HG03354 (cell line): ENCODE measurements around the gene PYM1.

ENCODE experiments used
- ATAC-seq: cut with Tn5 transposase; IDR thresholded peaks from one replicate; pipeline ENCODE4 v1.9.1; 2021; ENCODE audit warnings: mild to moderate bottlenecking; ENCODE audit not compliant: unreplicated experiment, poor library complexity, severe bottlenecking

PYM1 gene

DNA sequence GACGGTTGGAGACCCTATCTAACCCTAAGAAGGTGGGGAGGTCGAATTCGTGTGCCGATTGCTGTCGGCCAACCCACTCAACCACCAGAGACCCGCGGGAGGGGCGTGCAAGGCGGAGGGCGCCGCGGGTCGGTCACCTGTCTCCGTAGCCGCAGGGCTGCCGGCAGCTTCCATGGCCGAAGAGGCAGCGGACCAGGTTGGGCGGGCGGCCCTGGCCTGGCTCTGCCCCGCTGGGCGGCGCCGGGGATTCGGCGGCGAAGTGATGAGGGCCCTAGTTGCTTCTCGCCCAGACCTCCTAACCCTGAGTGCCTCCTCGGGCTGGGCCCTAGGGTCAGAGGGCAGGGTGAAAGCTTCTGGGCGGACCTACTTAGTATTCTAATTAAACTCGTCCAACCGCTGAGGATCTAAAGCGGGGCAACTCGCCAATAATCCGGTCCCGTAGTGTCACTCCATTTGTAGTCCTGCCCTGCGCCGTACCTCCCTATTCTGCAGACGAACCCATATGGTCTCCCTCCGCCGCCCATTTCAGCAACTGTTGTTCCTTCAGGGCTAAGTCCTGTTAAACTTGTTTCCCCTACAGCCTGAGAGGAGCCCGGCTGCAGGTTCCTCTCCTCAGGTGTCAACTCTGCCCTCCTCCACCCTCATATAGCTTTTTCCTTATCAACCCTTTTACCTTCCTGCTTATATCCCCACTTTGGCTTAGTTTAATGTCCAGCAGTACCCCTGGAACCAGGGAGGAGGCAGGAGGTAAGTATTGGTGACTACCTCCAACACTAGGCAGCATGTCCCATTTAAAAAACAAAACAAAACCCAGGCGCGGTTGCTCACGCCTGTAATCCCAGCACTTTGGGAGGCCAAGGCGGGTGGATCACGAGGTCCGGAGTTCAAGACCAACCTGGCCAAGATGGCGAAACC is at the start of gene PYM1:
Gene PYM1, minus strand, starts transcription at position 307 of the 915 bp plus-strand sequence. Its CDS starts 133 bp downstream, at position 174.
- peak; percentile 35 for ATAC-seq

DNA sequence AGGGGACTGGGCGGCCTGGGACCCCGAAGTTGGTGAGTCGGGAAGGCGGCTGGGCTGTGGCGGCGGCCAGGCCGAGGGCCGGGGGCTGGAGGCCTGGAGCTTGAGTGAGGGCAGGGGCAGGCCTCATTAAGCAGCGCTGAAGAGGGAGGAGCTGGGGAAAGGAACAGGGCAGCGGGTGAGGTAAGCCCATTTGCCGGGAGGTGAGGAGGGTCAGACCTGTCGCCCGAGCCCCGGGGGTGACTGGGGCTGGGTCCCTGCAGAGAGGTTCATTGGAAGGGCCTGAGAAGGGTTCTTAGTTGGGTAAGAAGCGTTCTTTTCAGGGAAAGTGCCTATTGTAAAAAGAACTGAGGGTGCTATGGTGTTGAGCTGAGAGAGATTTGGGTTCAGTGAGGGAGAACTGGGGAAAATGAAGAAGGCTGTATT is 46.6 kb upstream of the PYM1 start:
- ATAC-seq, result peak; percentile 29

DNA sequence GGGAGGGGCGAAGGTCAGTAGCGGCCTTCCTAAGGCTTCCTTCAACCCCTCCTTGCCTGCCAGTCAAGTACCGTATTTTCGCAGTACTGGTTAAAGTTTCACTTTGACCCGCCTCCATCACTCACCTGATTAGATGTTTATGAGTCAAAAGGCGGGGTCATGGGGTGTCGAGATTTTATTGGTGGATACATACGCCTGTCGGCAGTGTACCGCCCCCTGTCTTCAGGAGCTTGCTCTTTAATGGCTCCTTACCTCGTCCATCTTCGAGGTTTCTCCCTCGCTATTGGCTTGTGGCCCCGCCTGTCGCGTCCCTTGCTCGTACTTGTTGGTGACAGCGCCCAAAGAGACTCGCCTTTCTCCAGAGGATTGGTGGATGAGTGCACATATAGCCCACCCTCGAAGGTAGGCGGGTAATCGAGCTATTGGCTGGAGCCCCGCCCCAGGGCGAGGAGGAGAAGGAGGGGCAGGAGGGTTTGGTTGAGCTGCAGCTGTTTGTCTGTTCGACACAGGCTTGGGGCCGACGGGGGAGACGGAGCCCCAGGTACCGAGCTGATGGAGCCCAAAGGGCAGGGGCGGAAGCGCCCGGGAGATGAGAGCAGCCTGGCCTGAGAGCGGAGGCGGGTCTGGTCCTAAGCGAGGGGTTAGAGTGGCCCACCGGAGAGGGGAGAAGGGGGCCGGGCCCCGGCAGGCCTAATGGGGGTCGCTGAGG is 46.1 kb upstream of the PYM1 start, which contains the start of gene RAB5B:
Gene RAB5B, plus strand, starts transcription at position 480 of the 709 bp plus-strand sequence. CDS start 12,883 bp downstream, outside the sequence.
- ATAC-seq, result peak; percentile 92

DNA sequence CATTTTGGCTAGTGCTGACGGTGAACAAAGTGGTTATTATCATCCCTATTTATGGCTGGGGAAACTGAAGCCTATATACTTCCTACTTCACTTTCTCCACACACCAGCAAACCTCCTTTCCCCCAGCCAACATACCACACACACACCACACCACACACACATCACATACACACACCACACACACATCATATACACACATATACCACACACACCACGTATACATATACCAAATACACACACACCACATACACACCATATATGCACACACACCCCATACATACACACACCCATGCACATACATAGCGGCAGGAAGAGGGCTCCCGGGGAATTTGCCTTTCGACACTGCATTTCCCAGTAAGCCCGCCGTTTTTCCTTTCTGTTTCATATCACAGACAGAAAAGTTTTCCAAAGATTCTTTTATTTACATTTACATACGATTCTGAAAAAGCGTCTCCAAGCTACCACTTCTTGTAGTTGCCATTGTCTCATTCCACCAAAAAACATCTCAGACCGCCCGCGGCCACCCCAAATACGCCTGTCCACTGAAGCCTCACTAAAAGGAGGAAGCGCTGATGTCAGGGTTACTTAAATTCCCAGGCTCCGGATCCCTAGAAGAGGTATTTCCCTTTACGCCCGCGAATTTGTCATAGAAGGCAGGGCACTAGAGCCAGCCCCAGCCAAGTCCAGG is 45.4 kb upstream of the PYM1 start:
- no peak for ATAC-seq

DNA sequence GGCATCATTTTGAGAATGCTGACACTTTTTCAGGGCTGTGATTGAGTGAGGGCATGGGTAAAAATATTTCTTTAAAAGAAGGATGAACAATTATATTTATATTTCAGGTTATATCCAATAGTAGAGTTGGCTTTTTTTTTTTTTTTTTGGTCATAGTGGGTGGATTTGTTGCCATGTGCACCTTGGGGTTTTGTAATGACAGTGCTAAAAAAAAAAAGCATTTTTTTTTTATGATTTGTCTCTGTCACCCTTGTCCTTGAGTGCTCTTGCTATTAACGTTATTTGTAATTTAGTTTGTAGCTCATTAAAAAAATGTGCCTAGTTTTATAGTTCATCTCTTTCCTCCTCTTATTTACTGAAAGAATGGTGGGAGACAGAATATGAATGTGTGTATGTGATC is 44.8 kb upstream of the PYM1 start:
- ATAC-seq, result no peak

DNA sequence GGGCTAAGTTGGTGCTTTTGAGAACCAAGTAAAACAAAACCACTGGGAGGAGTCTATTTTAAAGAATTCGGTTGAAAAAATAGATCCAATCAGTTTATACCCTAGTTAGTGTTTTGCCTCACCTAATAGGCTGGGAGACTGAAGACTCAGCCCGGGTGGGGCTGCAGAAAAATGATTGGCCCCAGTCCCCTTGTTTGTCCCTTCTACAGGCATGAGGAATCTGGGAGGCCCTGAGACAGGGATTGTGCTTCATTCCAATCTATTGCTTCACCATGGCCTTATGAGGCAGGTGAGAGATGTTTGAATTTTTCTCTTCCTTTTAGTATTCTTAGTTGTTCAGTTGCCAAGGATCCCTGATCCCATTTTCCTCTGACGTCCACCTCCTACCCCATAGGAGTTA is 44.3 kb upstream of the PYM1 start:
- no peak for ATAC-seq

DNA sequence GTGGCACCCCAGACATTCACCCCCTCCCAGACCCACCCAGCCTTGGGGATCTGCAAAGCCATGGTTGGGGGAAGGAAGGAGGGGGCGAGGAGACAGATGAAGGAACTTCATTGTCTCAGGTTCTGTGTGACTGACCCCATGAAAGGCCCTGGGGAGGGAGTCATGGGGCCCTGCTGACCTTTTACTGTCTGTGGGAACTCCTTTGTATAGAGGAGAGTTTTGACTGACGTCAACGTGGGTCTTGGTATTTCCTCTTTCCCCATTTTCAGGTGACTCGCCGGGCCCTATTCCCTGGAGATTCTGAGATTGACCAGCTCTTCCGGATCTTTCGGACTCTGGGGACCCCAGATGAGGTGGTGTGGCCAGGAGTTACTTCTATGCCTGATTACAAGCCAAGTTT is 43.1 kb upstream of the PYM1 start:
- no peak for ATAC-seq

DNA sequence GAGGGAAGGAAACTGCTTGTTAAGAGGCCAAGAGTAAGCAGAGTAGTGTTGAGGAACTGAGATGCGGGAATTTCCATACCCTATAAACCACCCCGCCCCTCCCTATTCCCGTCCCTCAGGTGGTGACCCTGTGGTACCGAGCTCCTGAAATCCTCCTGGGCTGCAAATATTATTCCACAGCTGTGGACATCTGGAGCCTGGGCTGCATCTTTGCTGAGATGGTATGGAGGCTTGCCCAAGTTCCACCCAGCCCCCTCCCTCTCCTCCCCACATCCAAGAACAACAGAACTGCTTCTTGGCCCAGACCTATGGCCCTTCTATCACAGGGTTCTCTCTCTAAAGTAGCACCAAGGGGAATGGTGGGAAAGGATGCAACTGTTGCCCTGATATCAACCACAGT is 41.7 kb upstream of the PYM1 start:
- ATAC-seq, result no peak

DNA sequence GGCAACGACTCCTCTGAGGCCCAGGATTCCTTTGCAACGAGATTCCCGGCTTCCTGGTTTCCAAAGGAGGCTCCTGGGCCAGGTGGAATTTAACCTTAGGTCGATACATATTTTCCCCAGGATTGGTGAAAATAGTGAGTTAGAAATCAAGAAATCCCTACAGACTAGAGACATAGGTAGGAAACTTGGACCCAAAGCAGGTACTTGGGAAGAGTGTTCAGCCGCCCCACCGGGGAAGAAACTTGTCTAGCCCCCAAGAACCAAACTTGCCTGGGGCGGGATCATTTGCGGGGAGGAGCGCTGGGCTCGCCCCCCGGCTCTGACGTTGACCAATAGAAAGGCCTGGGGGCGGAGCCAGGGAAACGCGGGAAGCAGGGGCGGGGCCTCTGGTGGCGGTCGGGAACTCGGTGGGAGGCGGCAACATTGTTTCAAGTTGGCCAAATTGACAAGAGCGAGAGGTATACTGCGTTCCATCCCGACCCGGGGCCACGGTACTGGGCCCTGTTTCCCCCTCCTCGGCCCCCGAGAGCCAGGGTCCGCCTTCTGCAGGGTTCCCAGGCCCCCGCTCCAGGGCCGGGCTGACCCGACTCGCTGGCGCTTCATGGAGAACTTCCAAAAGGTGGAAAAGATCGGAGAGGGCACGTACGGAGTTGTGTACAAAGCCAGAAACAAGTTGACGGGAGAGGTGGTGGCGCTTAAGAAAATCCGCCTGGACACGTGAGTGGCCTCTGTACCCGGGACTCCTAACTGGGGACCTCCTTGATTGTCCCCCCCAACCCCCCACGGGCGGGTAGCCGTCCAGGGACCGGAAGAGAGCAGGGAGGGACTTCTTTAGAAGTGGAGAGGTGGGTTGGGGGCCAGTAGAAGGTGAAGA is 39.0 kb upstream of the PYM1 start, which contains the start of gene CDK2:
Gene CDK2, plus strand, starts transcription at position 423 of the 874 bp plus-strand sequence. Its CDS starts 179 bp downstream, at position 602.
- peak; percentile 97 for ATAC-seq

DNA sequence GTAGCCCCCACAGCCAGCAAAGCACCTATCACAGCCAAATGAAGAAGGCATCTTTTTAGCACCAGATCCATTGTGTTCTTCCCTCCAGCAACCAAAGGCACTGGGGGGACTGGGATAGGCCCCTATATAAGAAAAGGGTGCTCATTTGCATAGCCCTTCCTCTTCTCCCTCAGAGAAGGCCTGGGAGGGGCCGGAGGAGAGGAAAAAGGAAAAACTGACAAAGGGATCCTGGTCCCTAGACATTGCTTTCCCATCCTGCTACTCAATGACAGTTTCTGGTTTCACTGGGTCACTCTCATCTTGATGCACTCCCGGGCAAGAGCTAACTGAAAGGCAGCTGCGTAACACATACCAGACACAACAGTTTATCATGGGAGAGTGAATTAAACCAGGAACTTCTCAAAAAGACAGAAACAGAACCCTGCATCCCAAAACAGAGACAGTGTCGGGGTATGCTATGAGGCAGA is 38.3 kb upstream of the PYM1 start, which contains the start of gene PMEL:
Gene PMEL, minus strand, starts transcription at position 102 of the 467 bp plus-strand sequence. Its CDS starts 31 bp downstream, at position 71.
- ATAC-seq, result peak; percentile 2

DNA sequence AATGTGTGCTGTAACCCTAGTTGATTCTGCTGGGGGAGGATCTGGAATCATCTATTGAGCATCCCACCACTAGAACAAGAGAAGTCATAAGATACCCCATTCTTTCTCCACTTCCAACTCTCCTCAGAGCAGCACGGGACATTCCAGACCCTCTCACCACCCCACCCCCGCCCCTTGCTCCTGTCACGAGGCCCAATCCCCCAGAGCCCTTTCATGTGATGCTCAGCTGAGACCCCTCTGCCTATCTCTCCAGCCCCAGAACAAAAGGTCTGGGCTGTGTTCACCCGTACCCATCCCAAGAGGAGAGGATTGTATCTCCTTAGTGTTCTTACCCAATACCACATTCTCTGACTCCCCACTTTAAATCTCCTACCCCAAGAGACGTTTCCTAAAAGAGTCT is 37.5 kb upstream of the PYM1 start:
- no peak for ATAC-seq

DNA sequence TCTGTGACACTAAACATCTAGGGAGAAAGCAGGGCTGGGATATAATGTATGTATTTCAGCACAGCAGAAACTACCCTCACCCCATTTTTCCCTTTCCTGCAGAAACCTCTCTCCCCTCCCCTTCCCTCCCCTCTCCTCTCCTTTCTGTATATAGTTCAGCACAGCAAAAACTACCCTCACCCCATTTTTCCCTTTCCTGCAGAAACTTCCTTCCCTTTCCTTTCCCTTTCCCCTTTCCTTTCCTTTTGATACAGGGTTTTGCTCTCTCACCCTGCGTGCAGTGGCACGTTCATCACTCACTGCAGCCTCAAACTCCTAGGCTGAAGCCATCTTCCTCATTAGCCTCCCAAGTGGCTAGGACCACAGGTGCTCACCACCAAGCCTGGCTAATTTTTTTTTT is 36.1 kb upstream of the PYM1 start:
- no peak for ATAC-seq

DNA sequence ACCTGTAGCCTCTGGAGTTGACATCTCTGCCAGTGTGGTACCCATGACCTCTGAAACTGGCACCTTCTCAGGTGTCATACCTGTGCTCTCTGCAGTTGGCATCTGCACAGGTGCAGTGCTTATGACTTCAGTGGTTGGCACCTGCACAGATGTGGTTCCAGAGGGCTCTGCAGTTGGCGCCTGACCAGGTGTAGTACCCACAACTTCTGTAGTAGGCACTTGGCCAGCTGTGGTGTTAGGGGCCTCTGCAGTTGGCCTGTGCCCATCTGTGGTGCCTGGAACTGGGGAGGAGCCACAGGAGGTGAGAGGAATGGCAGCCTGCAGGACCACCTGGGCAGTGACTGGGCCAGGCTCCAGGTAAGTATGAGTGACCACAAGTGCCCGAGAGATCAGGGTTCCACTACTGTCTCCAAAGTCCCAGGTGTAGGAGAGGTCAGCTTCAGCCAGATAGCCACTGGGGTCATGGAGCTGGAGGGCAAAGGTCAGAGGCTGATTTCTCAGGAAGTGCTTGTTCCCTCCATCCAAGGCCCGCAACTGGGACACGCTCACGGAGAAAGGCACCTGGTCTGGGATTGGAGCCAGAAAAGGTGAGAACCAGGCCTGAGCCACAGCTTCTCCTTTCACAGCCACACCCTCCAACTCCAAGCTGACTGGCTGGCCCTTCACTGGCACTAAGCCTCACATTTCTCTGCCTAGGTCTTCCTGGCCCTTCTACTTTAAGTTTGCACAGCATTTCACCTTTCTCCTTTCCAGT is 29.6 kb upstream of the PYM1 start:
- ATAC-seq, result no peak

DNA sequence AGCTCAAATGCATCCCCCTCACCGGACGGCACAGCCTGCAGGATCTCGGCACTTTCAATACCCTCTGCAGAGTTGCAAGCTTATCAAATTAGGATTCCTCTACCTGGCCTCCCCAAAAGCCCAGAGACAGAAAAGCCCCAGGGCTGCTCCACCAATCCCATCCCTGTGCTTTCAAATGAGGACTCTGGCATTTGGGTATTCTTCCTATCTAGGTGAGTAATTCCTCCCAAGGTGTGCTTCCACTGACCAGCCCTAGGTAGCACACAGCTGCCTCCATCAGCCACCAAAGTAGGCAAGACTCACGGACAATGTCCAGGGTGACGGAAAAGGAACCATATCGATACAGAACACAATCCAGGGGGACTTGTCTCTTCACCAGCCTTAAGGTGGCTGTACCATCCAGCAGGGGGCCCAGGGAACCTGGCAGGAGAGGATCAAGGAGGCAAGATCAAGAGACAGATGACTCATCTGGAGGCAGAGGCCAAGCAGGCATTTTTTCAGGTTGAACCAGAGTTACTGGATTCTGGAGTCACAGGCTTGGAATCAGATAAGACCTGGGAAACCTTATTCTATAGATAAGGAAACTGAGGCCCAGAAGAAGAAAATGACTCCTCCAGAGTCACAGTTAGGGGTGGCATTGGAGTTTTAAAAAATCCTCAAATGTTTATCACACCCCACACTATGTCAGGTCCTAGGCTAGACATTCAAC is 28.3 kb upstream of the PYM1 start:
- ATAC-seq, result no peak

DNA sequence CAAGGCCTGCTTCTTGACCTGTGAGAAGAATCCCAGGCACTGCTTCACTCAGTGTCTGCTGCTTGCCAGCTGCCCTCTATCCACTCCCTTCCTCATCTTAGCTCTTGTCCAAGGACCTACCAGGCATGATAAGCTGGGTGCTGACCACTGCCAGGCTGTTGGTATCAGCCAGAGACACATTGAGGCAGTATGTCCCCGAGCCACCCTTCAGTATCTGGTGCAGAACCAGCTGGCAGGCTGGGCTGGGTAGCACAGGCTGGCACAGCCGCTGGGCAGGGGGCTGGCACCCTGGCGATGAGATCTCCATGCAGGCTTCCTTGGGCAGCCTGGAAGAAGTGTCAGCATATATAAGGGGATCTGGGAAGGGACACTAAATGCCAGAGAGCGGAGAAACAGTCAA is 27.6 kb upstream of the PYM1 start:
- ATAC-seq, result no peak

DNA sequence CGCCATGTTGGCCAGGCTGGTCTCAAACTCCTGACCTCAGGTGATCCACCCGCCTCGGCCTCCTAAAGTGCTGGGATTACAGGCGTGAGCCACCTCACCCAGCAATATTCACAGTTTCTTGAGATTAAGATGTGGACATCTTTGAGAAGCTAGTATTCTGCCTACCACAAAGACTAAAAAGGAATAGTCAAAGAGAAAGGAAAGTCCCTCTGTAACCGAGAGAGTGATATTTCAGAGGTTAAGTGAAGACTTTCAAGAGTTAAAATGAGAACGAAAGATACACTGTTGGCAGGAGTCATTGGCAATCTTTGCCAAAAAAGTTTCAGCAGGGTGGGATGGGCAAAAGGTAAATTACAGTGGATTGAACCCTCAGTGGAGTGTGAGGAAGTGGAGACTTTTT is 18.9 kb upstream of the PYM1 start:
- no peak for ATAC-seq

DNA sequence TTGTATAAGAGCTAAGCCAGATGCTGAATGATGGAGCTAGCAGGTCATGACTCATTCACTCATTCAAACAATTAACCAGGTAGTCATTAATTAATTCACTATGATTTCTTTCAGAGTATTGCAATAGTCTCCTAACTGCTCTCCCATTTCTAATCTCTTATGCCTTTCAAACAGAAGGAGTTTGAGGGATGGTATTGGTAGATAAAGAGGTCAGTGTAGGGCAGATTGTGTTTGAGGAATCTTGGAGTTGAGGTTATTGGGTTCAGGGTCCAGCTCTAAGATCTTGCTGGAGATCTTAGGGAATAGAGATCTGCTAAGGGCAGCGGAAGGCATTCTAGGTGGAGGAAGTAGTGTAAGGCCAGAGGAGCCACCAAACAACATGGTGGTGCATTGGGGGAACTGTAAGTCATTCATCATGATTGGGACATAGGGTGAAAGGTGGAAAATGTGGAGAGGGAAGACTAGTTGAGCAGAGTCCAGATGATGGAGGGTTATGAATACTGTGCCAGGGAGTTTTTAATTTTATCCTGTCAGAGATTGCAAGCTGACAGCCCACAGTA is 15.0 kb upstream of the PYM1 start:
- ATAC-seq, result no peak
